Medulla oblongata (tissue), 1 donor: ENCODE results near the gene PLRG1.

Source experiments
- DNase-seq: peaks from one replicate; pipeline ENCODE4 v3.0.0-alpha.2; 2015; ENCODE audit errors: extremely low spot score

Gene PLRG1

GRCh38 chr4:154574311-154574710, 24.1 kb upstream of the PLRG1 start:
- DNase-seq: no peak

GRCh38 chr4:154573190-154573870, 23.1 kb upstream of the PLRG1 start:
- DNase-seq: no peak

- no peak for DNase-seq
Observed at GRCh38 chr4:154569584-154569983, 19.4 kb upstream of the PLRG1 start.

- DNase-seq: no peak
Observed at GRCh38 chr4:154569028-154569427, 18.8 kb upstream of the PLRG1 start.

GRCh38 chr4:154566639-154567204, 16.5 kb upstream of the PLRG1 start:
- DNase-seq: no peak

- no peak for DNase-seq
Observed at GRCh38 chr4:154565704-154566103, 15.5 kb upstream of the PLRG1 start.

- DNase-seq: no peak
Observed at GRCh38 chr4:154564311-154564710, 14.1 kb upstream of the PLRG1 start.

GRCh38 chr4:154562697-154563254, 12.6 kb upstream of the PLRG1 start, which contains the start of gene FGB:
TSS of gene FGB (plus strand) at chr4:154563011. CDS start at chr4:154563019, 8 bp downstream.
- DNase-seq: no peak

GRCh38 chr4:154560824-154561231, 10.6 kb upstream of the PLRG1 start:
- DNase-seq: no peak

- DNase-seq: no peak
Observed at GRCh38 chr4:154560419-154560801, 10.2 kb upstream of the PLRG1 start.

- DNase-seq: peak; percentile 68
Observed at GRCh38 chr4:154559494-154560418, 9.6 kb upstream of the PLRG1 start.

GRCh38 chr4:154559141-154559493, 8.9 kb upstream of the PLRG1 start:
- DNase-seq: no peak

- DNase-seq: peak; percentile 92
Observed at GRCh38 chr4:154551872-154552686, 1.9 kb upstream of the PLRG1 start.

GRCh38 chr4:154545689-154546088, 4.5 kb downstream of the PLRG1 start:
- no peak for DNase-seq

GRCh38 chr4:154542271-154542879, 7.8 kb downstream of the PLRG1 start:
- DNase-seq: no peak

- DNase-seq: no peak
Observed at GRCh38 chr4:154534296-154534695, 15.9 kb downstream of the PLRG1 start.

- peak; percentile 66 for DNase-seq
Observed at GRCh38 chr4:154529728-154530519, 20.3 kb downstream of the PLRG1 start.

GRCh38 chr4:154528869-154529268, 21.3 kb downstream of the PLRG1 start:
- no peak for DNase-seq

GRCh38 chr4:154527308-154527707, 22.9 kb downstream of the PLRG1 start:
- DNase-seq: no peak

GRCh38 chr4:154526151-154526550, 24.0 kb downstream of the PLRG1 start:
- no peak for DNase-seq
